Lung microvascular endothelial cell (primary cell): Measurements from ENCODE around the gene FLII. TPM values are rescaled to one million over a fixed set of nuclear protein-coding genes. Genes with fewer than 3 reads are reported as not detected.
"Not testable (repeated sequence)": the region's sequence is repeated elsewhere in the genome, so short reads cannot be mapped to it uniquely, and the experiment has no call there.

Source experiments
- DNase-seq, 2 donors: peaks; one replicate each; pipeline versions ENCODE4 v3.0.0 to v3.0.0-alpha.2; 2010; ENCODE audit warnings: low read depth in 2 of 2
- total RNA-seq: library from RNA; depleted of rRNA; stranded (reverse); fragments of >200 nt; gene quantifications from 2 replicates; pipeline ENCODE4 v1.2.1, GENCODE V29; 2014

Gene FLII
- total RNA-seq, 1 donor from 2014 or later, result 272 TPM

- no peak for DNase-seq
Observed at GRCh38 chr17:18224053-18224386, 34.5 kb downstream of the FLII start.

- peak in 1 of 2 donors; percentile 51 for DNase-seq
Observed at GRCh38 chr17:18218756-18219415, 39.7 kb downstream of the FLII start.

GRCh38 chr17:18217412-18218015 lies 41.0 kb downstream of the FLII start:
- peak; percentile 69 to 79 for DNase-seq

GRCh38 chr17:18216906-18217305 lies 41.6 kb downstream of the FLII start:
- DNase-seq, result not testable (repeated sequence)

DNA sequence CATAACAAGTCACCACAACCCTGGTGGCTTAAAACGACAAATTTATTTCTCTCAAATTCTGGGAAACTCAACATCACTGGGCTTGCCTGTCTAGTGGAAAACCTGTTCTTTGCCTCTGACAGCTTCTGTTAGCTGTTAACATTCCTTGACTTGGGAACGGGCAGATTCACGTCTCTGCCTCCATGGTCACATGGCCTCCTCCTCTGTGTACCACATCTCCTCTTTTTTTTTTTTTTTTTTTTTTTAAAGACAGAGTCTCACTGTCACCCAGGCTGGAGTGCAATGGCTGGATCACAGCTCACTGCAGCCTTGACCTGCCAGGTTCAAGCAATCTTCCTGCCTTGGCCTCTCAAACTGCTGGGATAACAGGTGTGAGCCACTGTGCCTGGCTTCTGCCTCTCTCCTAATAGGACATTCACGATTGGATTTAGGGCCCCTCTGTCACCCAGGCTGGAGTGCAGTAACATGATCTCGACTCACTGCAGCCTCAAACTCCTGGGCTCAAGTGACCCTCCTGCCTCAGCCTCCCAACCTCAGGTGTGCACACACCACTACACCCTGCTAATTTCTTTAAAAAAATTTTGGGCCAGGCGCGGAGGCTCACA lies 44.8 kb downstream of the FLII start:
- DNase-seq, result no peak

DNA sequence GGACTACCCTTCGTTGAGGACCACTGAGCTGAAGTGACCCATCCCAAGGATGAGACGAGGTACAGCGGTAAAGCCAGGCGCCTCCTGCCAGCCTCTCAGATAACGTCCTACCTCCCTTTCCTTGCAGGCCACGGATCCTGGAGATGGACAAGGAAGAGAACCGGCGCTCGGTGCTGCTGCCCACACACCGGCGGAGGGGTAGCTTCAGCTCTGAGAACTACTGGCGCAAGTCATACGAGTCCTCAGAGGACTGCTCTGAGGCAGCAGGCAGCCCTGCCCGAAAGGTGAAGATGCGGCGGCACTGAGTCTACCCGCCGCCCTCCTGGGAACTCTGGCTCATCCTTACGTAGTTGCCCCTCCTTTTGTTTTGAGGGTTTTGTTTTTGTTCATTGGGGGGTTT lies 50.4 kb downstream of the FLII start:
- DNase-seq, result no peak

DNA sequence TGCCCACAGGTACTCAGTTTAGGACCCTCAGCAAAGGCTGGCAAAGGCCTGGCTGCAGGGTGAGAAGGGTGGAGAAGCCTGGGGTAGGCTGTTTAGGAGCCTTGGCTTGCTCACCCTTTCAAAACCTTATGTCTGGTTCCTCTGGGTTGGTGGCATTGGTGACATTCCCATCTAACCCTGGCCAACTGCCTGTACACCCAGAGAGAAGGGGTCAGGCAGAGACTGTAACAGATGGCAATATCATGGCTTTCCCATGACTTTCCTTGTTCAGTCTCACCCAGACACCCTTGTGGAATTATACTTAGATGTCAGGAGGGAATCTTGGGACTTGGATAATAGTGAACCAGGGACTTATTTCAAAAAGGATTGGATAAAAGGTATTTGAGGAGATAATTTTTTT lies 51.6 kb downstream of the FLII start:
- no peak for DNase-seq

DNA sequence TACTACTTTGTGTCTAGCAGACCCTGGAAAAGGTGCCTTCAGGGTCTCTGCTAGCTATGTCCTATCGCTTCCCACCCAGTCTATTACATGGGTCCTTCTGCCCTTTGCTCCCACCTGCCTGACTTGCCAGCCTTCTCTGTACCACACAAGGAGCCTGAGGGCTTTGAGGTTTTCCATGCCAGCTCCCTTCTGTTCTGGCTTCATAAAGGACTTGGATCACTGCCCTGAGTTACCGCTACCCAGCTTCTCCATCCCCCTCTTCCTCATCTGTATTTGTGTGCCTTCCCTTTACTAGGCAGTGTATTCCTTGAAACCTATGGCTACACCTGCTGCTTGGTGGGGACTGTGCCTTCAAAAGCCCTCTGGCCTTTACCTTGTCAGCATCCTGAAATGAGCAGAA lies 52.7 kb downstream of the FLII start:
- DNase-seq, result no peak

- DNase-seq, result no peak
Observed at GRCh38 chr17:18203308-18203707, 55.2 kb downstream of the FLII start.

DNA sequence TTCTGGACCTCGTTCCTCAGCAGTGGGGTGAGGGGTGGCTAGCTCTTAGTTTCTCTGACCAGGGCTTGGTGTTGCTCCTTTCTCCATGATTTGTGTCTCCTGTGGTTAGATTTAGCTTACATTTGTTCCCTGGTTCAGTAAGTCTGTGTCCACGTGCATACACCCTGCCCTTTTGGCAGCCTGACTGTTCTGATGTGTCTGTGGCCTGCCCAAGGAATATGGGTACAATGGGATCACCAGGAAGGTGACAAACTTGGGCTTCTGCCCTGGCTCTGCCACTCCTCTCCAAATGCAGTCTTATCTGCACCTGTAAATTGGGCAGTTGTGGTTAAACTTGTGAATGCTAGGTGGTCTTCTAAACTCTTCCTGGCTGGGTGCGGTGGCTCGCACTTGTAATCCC lies 57.4 kb downstream of the FLII start:
- no peak for DNase-seq

DNA sequence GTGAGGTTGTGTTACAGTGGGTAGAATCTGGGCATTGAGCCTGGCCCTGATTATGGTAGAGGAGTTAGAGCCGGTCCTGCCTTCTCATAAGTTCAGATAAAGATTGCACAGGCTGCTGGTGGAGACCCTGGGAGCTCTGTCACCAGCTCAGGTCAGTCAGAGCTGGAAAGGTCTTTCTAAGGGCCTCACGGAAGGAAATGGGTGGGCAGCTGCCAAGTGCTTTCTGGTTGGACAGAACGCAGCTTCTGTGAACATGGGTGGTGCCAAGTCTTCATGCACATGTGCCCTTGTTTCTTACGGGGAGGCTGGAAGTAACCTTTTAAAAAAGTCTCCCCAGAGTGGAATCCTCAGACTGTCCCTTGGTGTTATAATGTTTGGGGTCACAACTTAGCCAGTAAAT lies 60.0 kb downstream of the FLII start:
- DNase-seq, result peak in 1 of 2 donors; percentile 16

DNA sequence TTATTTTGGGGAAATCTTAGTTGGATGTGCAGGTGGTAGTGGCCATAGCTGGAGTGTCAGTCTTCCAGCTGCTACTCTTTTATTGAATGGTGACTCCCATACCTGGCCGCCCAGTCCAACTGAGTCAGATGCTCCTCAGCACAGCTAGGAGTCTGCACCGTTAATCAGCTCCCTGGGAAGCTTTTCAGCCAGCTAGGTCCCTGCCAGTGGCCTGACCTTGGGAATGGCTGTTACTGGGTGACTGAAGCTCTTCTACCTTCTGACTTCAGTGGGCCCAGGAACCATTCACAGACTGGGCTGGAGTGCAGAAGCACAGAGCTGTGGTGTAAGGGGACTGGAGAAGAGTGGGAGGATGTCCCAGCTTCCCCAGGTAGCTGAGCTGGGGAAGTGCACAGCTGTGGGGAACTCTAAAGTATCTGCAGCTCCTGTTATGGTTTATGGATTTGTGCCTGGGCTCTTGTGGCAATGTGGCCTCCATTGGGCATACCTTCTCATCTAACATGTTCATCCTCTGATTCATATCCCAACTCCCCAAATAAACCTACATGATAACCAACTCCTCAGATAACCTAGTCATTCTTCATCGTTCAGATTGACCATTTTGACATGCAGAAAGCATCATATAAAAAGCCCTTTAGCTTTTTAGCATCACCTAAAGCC lies 60.9 kb downstream of the FLII start:
- no peak for DNase-seq

DNA sequence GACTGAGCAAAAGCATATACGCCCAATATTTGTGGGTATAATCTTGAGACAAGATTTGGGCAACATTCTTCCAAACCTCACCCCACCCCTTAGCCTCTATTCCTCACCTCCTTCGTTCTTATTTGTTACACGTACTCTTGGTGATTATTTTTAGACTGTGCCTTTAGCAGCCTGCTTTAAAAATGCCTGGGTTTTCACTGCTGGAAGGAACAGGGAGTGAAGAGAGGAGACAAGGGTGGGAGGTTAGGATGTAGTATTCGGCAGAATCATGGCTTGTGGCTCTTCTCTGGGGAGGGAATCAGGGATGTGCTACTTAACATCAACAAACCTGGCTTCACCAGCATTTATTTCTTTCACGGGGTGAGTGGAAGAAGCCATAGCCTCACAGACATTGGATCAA lies 63.3 kb downstream of the FLII start:
- no peak for DNase-seq

Other genes starting within 250 kb of the FLII start
- gene ATPAF2, start 219.6 kb downstream of the FLII start, total RNA-seq, result 14.8 and 15.1 TPM in 2 replicates
- gene GID4, start 219.3 kb downstream of the FLII start, total RNA-seq, result 5.2 and 5.6 TPM in 2 replicates
- gene DRG2, start 170.8 kb downstream of the FLII start, total RNA-seq, result 23.8 and 31.3 TPM in 2 replicates
- gene MYO15A, start 150.0 kb downstream of the FLII start, total RNA-seq, result under 0.01 and 0.22 TPM in 2 replicates
- 43.6 and 70.6 TPM in 2 replicates for gene ALKBH5, start 74.9 kb downstream of the FLII start, total RNA-seq
- 13.9 and 14.6 TPM in 2 replicates for gene LLGL1, start 33.1 kb downstream of the FLII start, total RNA-seq
- 8.1 and 10.3 TPM in 2 replicates for gene MIEF2, start 1.9 kb upstream of the FLII start, total RNA-seq
- gene TOP3A, start 56.3 kb upstream of the FLII start, total RNA-seq, result 13.1 and 14.1 TPM in 2 replicates
- 10.7 and 15.5 TPM in 2 replicates for gene SMCR8, start 56.6 kb upstream of the FLII start, total RNA-seq
- gene SHMT1, start 104.8 kb upstream of the FLII start, total RNA-seq, result 7.4 and 9.3 TPM in 2 replicates
- gene EVPLL, start 119.0 kb upstream of the FLII start, total RNA-seq, result not detected in 2 replicates
- gene LGALS9C, start 218.1 kb upstream of the FLII start, total RNA-seq, result not detected in 2 replicates